ENCODE results near the gene COLEC11.
"Not testable (repeated sequence)": the region's sequence is repeated elsewhere in the genome, so short reads cannot be mapped to it uniquely, and the experiment has no call there.

COLEC11 gene

DNA sequence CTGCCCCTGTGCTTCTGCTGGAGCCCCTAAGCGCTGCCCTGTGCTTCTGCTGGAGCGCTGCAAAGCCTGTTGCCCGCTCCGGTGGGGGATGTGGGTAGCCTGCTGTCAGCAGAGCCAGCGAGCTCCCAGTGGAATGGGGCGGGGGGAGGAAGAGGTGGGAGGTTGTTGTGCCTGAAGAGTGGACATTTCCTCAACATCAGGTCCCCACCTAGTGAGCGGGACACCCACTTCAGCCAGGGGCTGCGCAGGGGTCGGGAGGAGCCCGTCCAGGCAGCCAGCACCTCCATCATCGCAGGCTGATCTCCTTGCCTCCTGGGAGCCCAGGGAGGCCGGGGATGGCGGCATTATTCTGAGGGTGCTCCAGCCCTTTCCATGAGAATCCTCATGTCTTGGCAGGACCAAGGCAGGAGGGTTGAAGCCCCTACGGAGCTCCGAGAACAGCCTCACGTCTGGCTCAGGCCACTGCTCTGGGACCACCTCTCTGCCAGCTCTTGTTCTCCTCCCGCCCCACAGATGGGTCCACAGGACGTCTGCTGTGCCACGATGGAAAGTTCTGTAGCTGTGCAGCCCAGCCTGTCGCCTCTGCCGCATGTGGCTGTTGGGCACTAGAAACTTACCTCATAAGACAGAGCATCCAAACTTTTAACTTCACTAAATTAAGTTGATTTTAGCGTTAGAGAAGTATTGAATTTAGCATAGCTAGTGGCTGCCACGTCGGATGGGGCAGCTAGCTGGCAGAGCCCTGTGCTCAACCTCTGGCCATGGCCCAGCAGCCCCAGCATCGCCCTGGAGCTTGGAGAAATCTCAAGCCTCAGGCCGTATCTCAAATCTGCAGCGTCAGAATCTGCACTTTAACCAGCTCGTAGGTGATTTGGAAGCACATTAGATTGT is 61.2 kb downstream of the COLEC11 start:
- DNase-seq = no peak

- no peak for DNase-seq
Measured at GRCh38 chr2:3656762-3657721, 62.1 kb downstream of the COLEC11 start.

DNA sequence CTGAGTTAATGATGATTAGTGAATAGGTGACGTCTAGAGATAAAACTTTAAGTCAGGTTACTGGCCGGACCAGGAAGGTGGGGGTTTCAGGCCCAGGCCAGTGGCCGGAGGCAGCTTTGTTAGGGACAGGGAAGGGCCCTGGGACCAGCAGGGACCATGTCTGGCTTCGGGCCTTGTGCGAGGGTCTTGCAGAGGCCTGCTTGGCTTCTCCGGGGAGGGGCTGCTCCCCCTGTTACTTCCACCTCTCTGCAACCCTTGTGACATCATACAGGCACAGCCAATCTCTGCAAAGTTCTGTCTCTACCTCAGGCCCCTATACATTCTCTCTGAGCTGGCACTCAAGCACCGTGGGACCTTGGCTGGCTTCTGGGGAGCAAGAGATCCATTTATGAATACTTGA is 63.0 kb downstream of the COLEC11 start, which contains the start of gene ALLC:
TSS of gene ALLC (plus strand) at position 320 of the 400 bp plus-strand sequence. CDS start 12,958 bp downstream, outside the sequence.
- DNase-seq = no peak

GRCh38 chr2:3659447-3660432 is 64.8 kb downstream of the COLEC11 start:
- DNase-seq = no peak

DNA sequence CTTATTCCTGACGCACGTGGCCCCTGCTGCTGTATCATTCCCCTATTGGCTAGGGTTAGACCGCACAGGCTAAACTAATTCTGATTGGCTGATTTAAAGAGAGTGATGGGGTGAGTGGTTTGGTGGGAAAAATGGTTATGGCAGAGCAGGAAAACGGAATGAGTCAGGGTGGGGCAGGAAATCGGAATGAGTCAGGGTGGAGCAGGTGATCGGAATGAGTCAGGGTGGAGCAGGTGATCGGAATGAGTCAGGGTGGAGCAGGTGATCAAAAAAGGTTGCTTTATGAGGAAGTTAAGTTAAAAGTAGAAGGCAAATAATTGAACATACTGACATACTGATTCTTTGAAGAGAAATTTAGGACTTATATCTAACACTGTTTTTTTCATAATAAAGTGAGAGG is 65.7 kb downstream of the COLEC11 start:
- not testable (repeated sequence) for DNase-seq

GRCh38 chr2:3661149-3661660 is 66.3 kb downstream of the COLEC11 start:
- no peak for DNase-seq

- no peak for DNase-seq
Measured at GRCh38 chr2:3662239-3662638, 67.3 kb downstream of the COLEC11 start.

DNA sequence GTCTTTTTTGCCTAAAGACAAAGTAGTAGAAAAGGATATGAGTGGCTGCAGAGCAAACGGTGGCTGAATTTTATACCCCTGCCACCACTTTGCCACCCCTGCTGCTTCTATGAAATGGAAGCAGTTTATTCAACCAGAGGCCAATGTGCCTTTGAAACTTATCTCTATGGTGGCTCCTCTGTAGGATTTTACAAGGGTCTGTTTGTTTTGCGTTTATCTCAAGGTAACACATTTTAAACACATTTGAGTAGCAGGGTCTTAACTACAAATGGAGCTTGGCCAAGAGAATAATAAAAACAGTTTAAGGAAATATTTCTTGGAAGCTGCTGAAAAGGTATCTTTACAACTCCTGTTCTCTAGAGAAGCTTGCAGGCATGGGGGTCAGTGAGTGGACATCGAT is 69.2 kb downstream of the COLEC11 start:
- DNase-seq = no peak

DNA sequence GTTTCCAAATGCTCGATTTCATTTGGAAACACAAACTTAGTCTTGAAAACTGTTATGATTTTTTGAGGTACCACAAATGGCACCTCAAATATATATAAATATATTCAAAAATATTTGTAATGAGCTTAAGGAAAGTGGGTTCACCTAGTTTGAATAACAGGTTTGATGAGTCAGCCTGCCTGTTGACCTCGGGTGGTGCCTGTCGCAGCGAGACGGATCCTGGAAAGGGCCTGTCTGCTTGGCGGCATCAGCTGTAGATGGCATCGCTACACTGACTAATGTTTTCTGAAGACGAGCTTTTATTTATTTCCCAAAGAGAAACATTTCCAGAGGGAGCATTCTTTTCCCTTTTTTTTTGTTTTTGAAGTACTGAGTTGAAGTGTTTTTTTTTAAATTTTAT is 70.0 kb downstream of the COLEC11 start:
- DNase-seq = no peak

- DNase-seq = no peak
Measured at GRCh38 chr2:3665886-3666612, 71.1 kb downstream of the COLEC11 start.

- DNase-seq = no peak
Measured at GRCh38 chr2:3666613-3666975, 71.7 kb downstream of the COLEC11 start.

DNA sequence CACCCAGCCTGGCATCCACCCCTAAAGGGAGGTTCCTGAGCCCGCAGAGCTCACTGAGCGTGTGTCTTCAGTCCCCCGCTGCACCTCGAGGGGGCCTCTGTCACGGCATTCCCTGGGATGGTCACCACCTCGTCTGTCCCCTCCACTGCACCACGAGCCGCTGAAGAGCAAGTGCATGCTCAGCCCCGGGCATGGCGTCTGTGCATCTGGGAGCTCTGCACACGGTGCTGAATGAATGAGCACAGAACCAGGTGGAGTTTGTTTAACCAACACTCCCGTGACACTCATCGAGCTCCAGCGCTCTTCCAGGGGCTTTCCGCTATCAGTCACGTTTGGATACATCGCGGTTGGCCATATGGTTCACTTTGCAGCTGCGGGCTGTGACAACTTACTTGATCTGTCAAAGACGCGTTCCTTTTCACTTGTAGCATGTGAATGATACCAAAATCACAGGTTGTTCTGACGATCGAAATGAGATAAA is 72.3 kb downstream of the COLEC11 start:
- DNase-seq = no peak

DNA sequence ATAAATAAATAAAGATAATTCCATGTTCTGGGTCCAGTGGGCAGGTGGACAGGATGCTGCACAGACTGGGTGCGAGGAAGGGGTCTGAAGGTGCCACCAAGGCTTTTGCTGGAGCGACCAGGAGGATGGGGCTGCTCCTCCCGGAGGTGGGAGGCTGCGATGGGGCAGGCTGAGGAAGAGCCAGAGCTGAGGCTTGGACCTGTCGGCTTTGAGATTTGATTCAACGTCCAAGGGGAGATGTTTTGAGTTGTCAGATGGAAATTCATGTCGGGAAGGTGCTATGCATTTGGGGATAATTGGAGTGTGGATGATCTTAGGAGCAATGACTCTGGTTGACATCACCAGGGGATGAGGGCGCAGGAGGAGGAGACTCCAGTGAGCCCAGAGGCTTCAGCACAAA is 74.7 kb downstream of the COLEC11 start:
- DNase-seq = no peak

GRCh38 chr2:3670376-3670775 is 75.5 kb downstream of the COLEC11 start:
- DNase-seq = no peak

DNA sequence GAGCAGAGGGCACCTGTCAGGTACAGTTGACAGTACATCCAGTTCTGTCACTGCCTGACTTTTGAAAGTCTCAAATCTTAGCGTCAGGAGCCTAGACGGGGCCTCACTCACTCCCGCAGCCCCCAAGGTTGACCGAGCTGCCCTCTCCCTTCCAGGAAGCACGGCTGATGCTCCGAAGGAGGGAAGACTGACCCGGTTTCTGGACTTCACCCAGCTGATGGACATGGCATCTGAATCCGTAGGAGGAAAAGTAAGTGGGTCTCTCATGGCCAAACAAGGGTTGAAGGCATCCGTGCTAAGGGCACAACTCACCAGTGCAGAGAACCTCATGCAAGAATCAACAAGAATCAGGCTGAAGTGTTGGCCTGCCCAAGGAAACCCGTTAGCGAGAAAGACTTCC is 76.0 kb downstream of the COLEC11 start:
- no peak for DNase-seq

GRCh38 chr2:3672861-3673678 is 78.2 kb downstream of the COLEC11 start:
- DNase-seq = no peak

GRCh38 chr2:3674066-3674845 is 79.3 kb downstream of the COLEC11 start:
- DNase-seq = no peak

GRCh38 chr2:3675687-3676086 is 80.8 kb downstream of the COLEC11 start:
- no peak for DNase-seq

- no peak for DNase-seq
Measured at GRCh38 chr2:3677436-3677835, 82.5 kb downstream of the COLEC11 start.

DNA sequence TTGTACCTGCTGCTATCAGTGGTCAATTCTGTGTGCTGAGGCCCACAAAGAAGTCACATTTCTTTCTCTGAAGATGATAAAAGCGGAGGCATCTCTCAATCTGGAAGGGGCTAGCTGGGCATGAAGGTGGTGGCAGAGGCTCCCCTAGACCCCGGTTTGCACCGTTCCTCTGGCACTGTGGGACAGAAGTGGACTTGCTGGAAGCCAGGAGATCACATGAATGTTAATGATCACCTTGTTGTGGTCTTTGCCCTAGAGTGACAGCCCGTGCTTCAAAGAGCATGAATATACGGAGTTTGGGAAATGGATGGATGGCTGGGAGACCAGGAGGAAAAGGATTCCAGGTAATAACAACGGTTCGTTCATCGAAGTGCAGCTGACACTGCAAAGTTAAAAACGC is 83.3 kb downstream of the COLEC11 start:
- no peak for DNase-seq

Data from NCI-H1105 treated with DMSO at 0.1 percent for 48 hours (cell line).